NCI-H748 (cell line): ENCODE data around the gene PPP4R2.

Source experiments
- DNase-seq: peaks from one replicate; lab custom pipeline; 2025; ENCODE audit not compliant: unreplicated experiment; lab: John Stamatoyannopoulos, UW

Gene PPP4R2

DNA sequence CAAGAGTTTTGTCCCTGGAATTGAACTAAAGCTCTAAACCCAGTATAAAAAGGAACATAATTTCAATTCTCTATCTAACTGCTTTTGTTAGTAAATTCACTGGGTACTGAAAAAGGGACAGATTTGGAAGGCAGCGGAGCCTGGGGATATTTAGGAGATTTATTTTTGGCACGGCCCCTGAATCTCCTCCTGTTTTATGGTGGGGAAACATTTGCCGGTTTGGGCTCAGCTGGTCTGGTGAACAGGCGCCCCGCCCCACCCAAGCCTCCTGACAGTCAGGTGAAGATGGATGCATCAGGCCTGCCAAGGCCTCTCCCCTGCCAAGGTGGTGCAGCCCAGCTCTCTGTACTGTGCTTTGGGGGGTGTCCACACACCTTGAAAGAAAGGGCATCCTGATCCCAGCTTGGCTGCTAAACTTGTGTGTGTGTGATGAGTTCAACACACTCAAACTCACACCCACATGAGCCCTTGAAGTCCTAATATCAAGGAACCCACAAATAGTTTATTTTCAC, 111.1 kb downstream of the PPP4R2 start:
- DNase-seq = no peak

DNA sequence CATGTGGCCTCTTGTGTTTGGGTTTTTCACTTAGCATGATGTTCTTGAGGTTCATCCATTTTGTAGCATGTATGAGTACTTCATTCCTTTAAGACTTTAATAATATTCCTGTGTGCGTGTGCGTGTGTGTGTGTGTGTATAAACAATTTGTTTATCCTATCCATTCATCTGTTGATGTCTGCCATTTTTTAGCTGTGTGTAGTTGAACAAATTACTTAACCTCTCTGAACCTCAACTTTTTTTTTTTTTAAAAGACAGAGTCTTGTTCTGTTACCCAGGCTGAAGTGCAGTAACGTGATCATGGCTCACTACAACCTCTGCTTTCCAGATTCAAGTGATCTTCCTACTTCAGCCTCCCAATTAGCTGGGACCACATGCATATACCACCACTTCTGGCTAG, 112.1 kb downstream of the PPP4R2 start:
- DNase-seq = no peak

DNA sequence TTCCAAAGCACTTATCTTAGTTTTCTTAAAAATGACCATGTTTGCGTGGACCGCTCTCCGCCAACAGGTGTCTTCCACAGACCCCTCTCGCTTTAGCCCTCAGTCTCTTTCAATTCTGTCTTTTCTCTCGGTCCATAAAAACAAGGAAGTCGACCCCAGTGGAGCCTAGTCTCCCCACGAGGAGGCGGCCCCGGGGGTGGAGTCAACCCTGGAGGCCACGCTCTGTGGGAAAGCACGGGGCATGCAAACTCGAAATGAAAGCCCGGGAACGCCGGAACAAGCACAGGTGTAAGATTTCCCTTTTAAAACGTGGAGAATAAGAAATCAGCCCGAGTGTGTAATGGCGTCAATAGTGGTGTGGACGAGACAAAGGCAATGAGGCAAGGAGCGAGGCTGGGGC, 113.9 kb downstream of the PPP4R2 start:
- no peak for DNase-seq

DNA sequence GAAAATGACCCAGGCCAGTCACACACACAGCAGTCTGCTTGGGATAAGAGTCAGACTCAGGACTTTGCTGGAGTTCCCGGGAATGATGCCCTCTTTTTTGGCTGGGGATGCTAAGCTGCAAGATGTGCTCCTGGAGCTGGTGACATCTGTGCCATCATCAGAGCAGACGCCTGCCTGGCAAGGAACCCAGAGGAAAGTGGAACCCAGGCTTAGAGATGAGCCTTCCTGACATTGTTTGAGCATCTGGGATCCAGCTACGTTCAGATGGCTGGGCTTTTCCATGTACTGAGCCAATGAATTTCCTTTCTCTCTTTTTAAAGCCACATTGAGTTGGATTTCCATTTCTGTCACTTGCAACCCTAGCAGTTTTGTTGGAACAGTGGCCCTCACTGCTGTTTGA, 118.1 kb downstream of the PPP4R2 start:
- DNase-seq = no peak

DNA sequence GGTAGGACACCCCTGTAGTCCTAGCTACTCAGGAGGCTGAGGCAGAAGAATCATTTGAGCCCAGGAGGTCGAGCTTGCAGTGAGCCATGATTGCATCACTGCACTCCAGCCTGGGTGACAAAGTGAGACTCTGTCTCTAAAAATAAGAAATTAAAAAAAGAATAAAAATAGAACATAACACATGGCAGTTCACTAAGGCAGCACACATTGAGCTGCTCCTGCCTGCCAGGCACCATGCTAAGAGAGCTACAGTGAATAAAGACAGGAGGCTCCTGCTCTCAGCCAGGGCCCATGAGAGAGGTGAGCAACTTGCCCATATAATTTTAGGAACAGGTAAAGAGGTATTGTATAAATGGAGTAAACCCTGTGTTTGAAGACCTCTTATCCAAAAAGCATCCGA, 119.2 kb downstream of the PPP4R2 start:
- DNase-seq = no peak
